ENCODE measurements around the gene TUBGCP4. TPM values are rescaled to one million over a fixed set of nuclear protein-coding genes. Genes with fewer than 3 reads are reported as not detected.

Gene TUBGCP4
- total RNA-seq, 4 donors from 2014 or later: 12.7 to 25.1 (median 16.0) TPM

- in situ Hi-C loops (cut with MboI; ENCODE audit: low pct_ligation_motif_present in 1 of 4, low pct_unique_long_range_greater_than_20kb in 1 of 4, low sequenced_read_pairs in 3 of 4): no loop called here
- no peak for TF ChIP-seq EP300 (IDR thresholded peaks at IDR 0.05; ENCODE audit: low read depth)
- no peak for TF ChIP-seq CTCF (IDR thresholded peaks at IDR 0.05)
- no peak for TF ChIP-seq POLR2A (IDR thresholded peaks at IDR 0.05)
- no peak for TF ChIP-seq POLR2AphosphoS5 (IDR thresholded peaks at IDR 0.05)
- H3K4me1 ChIP-seq: no peaks in the 10 kb centered on the region
- H3K36me3 ChIP-seq: peaks cover 0 to 27% (median 13%) of the 10 kb centered on the region in 4 donors
- H3K27ac ChIP-seq: no peak overlapping the region
- no peaks in the 10 kb centered on the region for H3K27me3 ChIP-seq
- H3K9me3 ChIP-seq: no peaks in the 10 kb centered on the region
- DNase-seq: no peak
- H3K4me3 ChIP-seq: no peak overlapping the region
- intact Hi-C loops (cut with DNase I; ENCODE audit: low total_unique reads): no loop called here
Measured at GRCh38 chr15:43414196-43414595, 43.3 kb downstream of the TUBGCP4 start.

GRCh38 chr15:43420435-43420834, 49.5 kb downstream of the TUBGCP4 start:
- in situ Hi-C loops (cut with MboI; ENCODE audit: low pct_ligation_motif_present in 1 of 4, low pct_unique_long_range_greater_than_20kb in 1 of 4, low sequenced_read_pairs in 3 of 4): no loop called here
- peaks cover 0 to 33% (median 13%) of the 10 kb centered on the region in 4 donors for H3K36me3 ChIP-seq
- no peak for TF ChIP-seq EP300 (IDR thresholded peaks at IDR 0.05; ENCODE audit: low read depth)
- no peak for TF ChIP-seq POLR2AphosphoS5 (IDR thresholded peaks at IDR 0.05)
- TF ChIP-seq POLR2A (IDR thresholded peaks at IDR 0.05): no peak
- TF ChIP-seq CTCF (IDR thresholded peaks at IDR 0.05): no peak

GRCh38 chr15:43420876-43421275, 50.0 kb downstream of the TUBGCP4 start:
- intact Hi-C loops (cut with DNase I; ENCODE audit: low total_unique reads): no loop called here
- Histone ChIP-seq H3K4me3 (no peak overlapping the region), H3K27me3 (no peaks in the 10 kb centered on the region), H3K27ac (no peak overlapping the region), H3K9me3 (no peaks in the 10 kb centered on the region), H3K36me3 (peaks cover 0 to 31% (median 13%) of the 10 kb centered on the region in 4 donors), H3K4me1 (no peaks in the 10 kb centered on the region)
- TF ChIP-seq POLR2A (IDR thresholded peaks at IDR 0.05): no peak
- no peak for TF ChIP-seq POLR2AphosphoS5 (IDR thresholded peaks at IDR 0.05)
- TF ChIP-seq CTCF (IDR thresholded peaks at IDR 0.05): no peak
- TF ChIP-seq EP300 (IDR thresholded peaks at IDR 0.05; ENCODE audit: low read depth): no peak
- WGBS, 2 donors (ENCODE audit: low coverage in 1 of 2): 90 to 100% methylated on average over 6 to 7 of the region's 7 CpGs
- in situ Hi-C loops (cut with MboI; ENCODE audit: low pct_ligation_motif_present in 1 of 4, low pct_unique_long_range_greater_than_20kb in 1 of 4, low sequenced_read_pairs in 3 of 4): no loop called here
- no peak for DNase-seq

More at GRCh38 chr15:43420435-43420834, 49.5 kb downstream of the TUBGCP4 start:
- intact Hi-C loops (cut with DNase I; ENCODE audit: low total_unique reads): no loop called here
- H3K27ac ChIP-seq: no peak overlapping the region
- no peak for DNase-seq
- H3K4me3 ChIP-seq: no peak overlapping the region
- 86 to 96% methylated on average over 8 to 10 of the region's 10 CpGs for WGBS, 2 donors (ENCODE audit: low coverage in 1 of 2)
- no peaks in the 10 kb centered on the region for H3K9me3 ChIP-seq
- no peaks in the 10 kb centered on the region for H3K4me1 ChIP-seq
- no peaks in the 10 kb centered on the region for H3K27me3 ChIP-seq

GRCh38 chr15:43423793-43424192, 52.9 kb downstream of the TUBGCP4 start:
- no peaks in the 10 kb centered on the region for H3K4me1 ChIP-seq
- no peak for TF ChIP-seq EP300 (IDR thresholded peaks at IDR 0.05; ENCODE audit: low read depth)
- no peak for TF ChIP-seq POLR2AphosphoS5 (IDR thresholded peaks at IDR 0.05)
- TF ChIP-seq CTCF (IDR thresholded peaks at IDR 0.05): no peak
- TF ChIP-seq POLR2A (IDR thresholded peaks at IDR 0.05): no peak
- H3K9me3 ChIP-seq: no peaks in the 10 kb centered on the region
- DNase-seq: no peak
- no peaks in the 10 kb centered on the region for H3K27me3 ChIP-seq
- H3K27ac ChIP-seq: no peak overlapping the region
- intact Hi-C loops (cut with DNase I; ENCODE audit: low total_unique reads) (no loop called here), in situ Hi-C loops (cut with MboI; ENCODE audit: low pct_ligation_motif_present in 1 of 4, low pct_unique_long_range_greater_than_20kb in 1 of 4, low sequenced_read_pairs in 3 of 4) (no loop called here)
- peaks cover 0 to 32% (median 13%) of the 10 kb centered on the region in 4 donors for H3K36me3 ChIP-seq
- WGBS, 2 donors (ENCODE audit: low coverage in 1 of 2): 94 to 96% methylated on average over 2 to 3 of the region's 3 CpGs
- H3K4me3 ChIP-seq: no peak overlapping the region
